Measurements from ENCODE around the gene LRFN2. TPM values are rescaled to one million over a fixed set of nuclear protein-coding genes. Genes with fewer than 3 reads are reported as not detected.

LRFN2 gene
- 0.03 TPM in 1 of 5 replicates, not detected in the others for total RNA-seq (2022; extraction: Qiagen RNA extraction)

DNA sequence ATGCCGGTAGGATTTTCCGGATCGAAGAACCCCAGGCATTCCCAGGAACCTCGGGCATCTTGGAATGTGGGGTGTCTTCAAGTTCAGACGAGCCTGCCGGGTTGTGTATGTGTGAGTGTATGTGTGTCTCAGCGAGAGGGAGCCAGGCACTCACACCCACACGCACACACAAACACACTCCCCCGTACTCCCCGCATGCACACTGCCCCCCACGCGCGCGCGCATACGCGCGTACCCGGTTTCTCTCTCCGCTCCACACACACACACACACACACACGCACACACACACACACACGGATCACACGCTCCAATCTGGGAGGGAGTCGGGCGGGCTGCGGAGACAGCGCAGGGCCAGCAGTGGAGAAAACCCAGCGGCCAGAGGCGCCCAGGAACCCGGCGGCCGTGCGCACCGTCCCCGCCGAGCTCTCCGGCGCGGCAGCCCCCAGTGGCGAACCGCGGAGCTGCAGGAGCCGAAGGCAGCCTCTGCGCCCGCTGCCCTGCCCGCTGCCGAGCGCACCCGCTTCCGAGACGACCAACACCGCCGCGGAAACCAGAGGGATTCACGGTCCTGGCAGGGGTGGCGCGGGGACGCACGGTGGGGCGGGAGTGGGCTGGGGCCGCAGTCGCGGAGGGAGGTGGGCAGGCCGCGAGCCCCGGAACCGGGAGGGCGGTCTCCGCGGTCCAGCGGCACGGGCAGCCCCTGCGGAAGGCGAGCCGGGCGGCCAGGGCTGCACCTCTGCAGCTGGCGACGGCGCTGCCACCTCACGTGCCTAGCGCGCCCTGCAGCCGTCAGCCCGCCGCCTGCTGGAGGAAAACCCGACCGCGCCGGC, at the start of gene LRFN2:
TSS of gene LRFN2 (minus strand) at position 125 of the 830 bp plus-strand sequence.

